PC-3 (cell line): ENCODE data around the gene U2SURP.
"Not testable (repeated sequence)": the region's sequence is repeated elsewhere in the genome, so short reads cannot be mapped to it uniquely, and the experiment has no call there.

Experiments
- EZH2 ChIP-seq: fragments of 300-600 bp; sonication (generic); IDR thresholded peaks from one replicate; pipeline ENCODE4 v1.6.1; 2017; ENCODE audit warnings: antibody characterized with exemption, mild to moderate bottlenecking, low read length; ENCODE audit not compliant: unreplicated experiment
- TF ChIP-seq, protein P1 (sequence below): fragments of 300-600 bp; sonication (generic); conservative IDR thresholded peaks from 2 replicates; pipeline ENCODE4 v1.5.1; 2017; ENCODE audit warnings: antibody characterized with exemption, low read depth, mild to moderate bottlenecking, low read length

DNA sequence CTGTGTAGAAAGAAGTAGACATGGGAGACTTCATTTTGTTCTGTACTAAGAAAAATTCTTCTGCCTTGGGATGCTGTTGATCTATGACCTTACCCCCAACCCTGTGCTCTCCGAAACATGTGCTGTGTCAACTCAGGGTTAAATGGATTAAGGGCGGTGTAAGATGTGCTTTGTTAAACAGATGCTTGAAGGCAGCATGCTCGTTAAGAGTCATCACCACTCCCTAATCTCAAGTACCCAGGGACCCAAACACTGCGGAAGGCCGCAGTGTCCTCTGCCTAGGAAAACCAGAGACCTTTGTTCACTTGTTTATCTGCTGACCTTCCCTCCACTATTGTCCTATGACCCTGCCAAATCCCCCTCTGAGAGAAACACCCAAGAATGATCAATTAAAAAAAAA is 72.6 kb downstream of the U2SURP start:
- TF ChIP-seq, protein P1, sequence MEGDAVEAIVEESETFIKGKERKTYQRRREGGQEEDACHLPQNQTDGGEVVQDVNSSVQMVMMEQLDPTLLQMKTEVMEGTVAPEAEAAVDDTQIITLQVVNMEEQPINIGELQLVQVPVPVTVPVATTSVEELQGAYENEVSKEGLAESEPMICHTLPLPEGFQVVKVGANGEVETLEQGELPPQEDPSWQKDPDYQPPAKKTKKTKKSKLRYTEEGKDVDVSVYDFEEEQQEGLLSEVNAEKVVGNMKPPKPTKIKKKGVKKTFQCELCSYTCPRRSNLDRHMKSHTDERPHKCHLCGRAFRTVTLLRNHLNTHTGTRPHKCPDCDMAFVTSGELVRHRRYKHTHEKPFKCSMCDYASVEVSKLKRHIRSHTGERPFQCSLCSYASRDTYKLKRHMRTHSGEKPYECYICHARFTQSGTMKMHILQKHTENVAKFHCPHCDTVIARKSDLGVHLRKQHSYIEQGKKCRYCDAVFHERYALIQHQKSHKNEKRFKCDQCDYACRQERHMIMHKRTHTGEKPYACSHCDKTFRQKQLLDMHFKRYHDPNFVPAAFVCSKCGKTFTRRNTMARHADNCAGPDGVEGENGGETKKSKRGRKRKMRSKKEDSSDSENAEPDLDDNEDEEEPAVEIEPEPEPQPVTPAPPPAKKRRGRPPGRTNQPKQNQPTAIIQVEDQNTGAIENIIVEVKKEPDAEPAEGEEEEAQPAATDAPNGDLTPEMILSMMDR, result not testable (repeated sequence)
- TF ChIP-seq EZH2, result not testable (repeated sequence)
